HG03469 (cell line): ENCODE data around the gene ZNF774.
"Not testable (repeated sequence)": the region's sequence is repeated elsewhere in the genome, so short reads cannot be mapped to it uniquely, and the experiment has no call there.

Experiments used
- ATAC-seq: cut with Tn5 transposase; IDR thresholded peaks from one replicate; pipeline ENCODE4 v1.9.1; 2021; ENCODE audit warnings: mild to moderate bottlenecking, moderate library complexity, moderate number of reproducible peaks; ENCODE audit not compliant: unreplicated experiment

ZNF774 gene

DNA sequence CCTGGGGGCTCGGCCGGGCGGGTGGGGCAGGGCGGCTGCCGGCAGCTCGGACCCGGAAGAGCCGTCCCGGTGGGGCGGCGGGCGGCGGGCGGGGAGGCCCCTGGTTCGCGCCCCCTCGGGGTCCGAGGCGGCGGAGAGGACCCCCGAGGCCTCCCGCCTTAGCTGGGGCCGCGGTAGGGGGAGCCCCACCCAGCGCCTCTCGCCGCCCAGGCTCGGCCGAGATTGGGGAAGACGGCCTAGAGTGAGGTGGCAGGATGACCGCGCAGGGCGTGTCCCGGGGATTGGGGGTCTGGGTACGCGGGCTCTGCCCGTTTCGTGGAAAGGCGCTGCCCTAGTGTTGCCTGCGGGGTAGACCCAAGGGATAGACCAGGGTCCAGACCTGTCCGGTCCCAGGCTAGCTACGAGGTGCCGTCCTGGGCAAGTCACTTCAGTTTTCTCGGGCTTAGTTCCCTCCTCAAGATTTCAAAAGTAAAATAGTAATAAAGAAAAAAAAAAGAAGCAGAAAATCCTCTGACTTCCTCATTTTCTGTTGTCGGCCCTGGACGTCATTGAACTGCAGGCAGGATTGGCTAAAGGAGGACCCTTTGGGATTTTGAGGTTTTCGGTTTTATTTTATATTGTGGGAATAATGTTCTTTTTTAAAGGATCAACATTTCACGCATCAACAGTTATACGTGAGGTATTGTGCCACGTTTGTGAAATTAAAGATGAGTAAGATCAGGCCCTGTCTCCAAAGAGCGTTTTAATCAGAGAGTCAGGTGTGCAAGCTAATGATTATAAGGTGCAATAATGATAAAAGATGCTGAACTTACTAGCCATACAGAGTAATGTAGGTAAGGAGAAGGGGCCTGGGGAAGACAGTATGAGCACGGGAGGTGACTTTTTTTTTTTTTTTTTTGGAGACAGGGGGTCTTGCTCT, 36.6 kb downstream of the ZNF774 start:
- ATAC-seq, result peak; percentile 26

- no peak for ATAC-seq
These were observed 37.4 kb downstream of the ZNF774 start for GRCh38 chr15:90389513-90389912.

DNA sequence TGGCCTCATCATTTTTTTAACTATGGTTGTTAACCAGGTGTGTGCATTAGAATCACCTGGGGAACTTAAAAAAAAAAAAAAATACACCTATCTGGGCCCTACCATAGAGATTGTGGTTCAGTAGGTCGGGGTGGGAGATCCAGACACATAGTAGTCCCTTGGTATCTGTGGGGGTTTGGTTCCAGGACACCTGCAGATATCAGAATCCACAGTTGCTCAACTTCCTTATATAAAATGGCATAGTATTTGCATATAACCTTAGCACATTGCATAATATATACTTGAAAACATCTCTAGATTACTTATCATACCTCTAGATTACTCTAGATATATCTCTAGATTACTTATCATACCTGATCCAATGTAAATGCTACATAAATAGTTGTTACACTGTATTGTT, 41.0 kb downstream of the ZNF774 start:
- no peak for ATAC-seq

- ATAC-seq, result no peak
These were observed 42.0 kb downstream of the ZNF774 start for GRCh38 chr15:90394074-90394473.

- ATAC-seq, result no peak
These were observed 42.8 kb downstream of the ZNF774 start for GRCh38 chr15:90394748-90395442.

- ATAC-seq, result no peak
These were observed 44.2 kb downstream of the ZNF774 start for GRCh38 chr15:90396321-90396720.

DNA sequence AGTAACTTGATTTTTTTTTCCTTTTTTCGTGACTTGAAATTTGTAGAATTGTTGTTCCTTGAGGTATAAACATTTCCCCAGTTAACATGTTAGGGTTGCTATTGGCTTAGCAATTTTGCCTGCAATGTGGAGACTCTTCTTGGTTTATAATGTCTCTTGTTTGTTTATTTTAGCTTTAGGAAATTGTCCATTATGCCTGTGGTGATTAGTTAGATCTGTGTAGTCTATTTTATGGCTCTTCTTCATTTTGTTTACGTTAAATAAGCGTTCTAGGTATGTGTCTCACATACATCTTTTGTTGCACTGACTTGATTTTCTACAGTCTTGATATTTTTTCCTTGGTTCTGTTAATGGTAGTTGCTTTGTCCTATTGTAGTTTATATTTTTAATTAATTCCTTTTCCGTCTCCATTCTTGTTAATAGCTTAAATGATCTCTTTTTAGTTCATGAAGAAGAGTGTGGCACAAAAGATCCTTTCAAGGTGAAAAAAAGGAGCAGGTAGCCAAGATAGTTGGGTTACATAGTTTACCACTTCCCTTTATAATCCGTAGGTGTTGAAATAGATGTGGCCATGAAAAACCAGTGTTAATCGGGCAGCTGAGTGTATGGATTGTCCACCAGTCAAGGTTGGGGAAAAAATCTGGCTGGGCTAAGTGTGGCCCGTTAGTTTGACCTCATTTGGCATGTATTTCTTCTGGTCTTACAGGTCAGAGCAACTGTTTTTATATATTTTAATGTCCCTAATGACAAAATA, 48.1 kb downstream of the ZNF774 start:
- ATAC-seq, result no peak

DNA sequence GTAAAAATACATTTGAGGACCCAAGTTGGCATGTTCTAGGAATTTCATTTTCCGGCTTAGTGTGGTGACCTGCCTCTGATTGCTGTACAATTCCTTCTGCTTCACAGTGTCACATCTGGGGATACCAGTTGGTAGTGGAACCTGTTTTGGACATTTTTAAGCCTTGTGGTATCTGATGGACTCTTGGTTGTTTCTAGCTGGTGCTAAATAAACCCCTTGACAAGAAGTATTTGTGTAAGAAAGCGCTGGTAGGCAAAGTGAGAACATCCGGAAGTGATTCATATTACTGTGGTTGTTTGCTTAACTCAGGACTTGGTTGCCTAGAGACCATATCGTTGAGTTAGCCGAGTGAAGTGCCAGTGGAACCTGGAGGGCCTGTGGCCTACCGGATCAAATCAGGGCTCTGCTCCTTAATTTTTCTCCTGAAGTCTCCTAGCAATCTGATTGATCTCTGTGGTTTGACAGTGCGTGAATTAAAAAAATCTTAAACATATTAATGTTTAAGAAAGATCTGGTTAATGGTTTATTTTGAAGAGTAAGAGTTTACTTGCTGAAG, 48.8 kb downstream of the ZNF774 start:
- ATAC-seq, result peak; percentile 90

GRCh38 chr15:90401495-90401894, 49.4 kb downstream of the ZNF774 start:
- no peak for ATAC-seq

DNA sequence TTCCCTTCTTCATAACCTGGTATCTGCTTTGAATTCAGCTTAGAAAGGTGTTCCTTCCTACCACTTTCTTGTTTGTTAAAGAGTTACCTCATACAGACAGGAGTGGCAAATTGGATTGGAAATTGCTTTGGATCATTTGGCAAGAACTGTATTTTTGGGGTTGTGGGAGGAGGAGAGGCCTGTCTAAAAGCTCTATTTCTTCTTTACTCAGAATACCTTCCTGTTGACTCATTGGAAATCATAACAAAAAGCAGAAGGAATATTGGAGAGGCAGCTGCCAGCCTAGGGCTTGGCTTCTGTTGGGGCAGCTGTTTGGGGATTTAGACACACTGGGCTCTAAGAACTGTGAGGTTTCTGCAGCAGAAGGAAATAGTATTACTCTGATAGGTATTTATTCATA, 50.1 kb downstream of the ZNF774 start:
- no peak for ATAC-seq

GRCh38 chr15:90402767-90403166, 50.7 kb downstream of the ZNF774 start:
- ATAC-seq, result no peak

- no peak for ATAC-seq
These were observed 53.0 kb downstream of the ZNF774 start for GRCh38 chr15:90405055-90405607.

- no peak for ATAC-seq
These were observed 55.3 kb downstream of the ZNF774 start for GRCh38 chr15:90407336-90407735.

- no peak for ATAC-seq
These were observed 55.8 kb downstream of the ZNF774 start for GRCh38 chr15:90407871-90408317.

GRCh38 chr15:90408657-90409056, 56.6 kb downstream of the ZNF774 start:
- no peak for ATAC-seq

- ATAC-seq, result not testable (repeated sequence)
These were observed 57.5 kb downstream of the ZNF774 start for GRCh38 chr15:90409587-90409986.

DNA sequence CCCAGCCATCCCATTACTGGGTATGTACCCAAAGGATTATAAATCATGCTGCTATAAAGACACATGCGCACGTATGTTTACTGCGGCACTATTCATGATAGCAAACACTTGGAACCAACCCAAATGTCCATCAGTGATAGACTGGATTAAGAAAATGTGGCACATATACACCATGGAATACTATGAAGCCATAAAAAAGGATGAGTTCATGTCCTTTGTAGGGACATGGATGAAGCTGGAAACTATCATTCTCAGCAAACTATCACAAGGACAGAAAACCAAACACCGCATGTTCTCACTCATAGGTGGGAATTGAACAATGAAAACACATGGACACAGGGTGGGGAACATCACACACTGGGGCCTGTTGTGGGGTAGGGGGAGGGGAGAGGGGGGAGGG, 58.2 kb downstream of the ZNF774 start:
- not testable (repeated sequence) for ATAC-seq

- ATAC-seq, result no peak
These were observed 59.1 kb downstream of the ZNF774 start for GRCh38 chr15:90411176-90411575.
